H1 (cell line): ENCODE data around the gene DNAH10. TPM values are rescaled to one million over a fixed set of nuclear protein-coding genes. Genes with fewer than 3 reads are reported as not detected.

Experiments used
- CTCF ChIA-PET: fragments of 300-600 bp; sonication (Branson Sonifier 250); formaldehyde crosslinking; loops from one replicate; lab custom pipeline; 2021; ENCODE audit not compliant: partially characterized antibody; lab: Charles Lee
- POLR2A ChIA-PET: fragments of 300-600 bp; sonication (Branson Sonifier 250); formaldehyde crosslinking; loops from one replicate; lab custom pipeline; 2021; ENCODE audit warnings: inconsistent platforms; ENCODE audit not compliant: partially characterized antibody; lab: Charles Lee
- DNase-seq, 2 experiments: peaks; one replicate each; pipeline versions ENCODE4 v3.0.0 to v3.0.0-alpha.2; 2010 to 2022; ENCODE audit warnings: low spot score in 2 of 2, low read depth in 1 of 2, mixed read lengths in 1 of 2
- FAIRE-seq: peaks from 2 replicates; lab custom pipeline; 2011; peaks lifted over from hg19 to GRCh38; lab: Jason Lieb, UNC
- H2AFZ ChIP-seq: 2 replicates; pipeline ENCODE4 v1.8.1; 2012; ENCODE audit warnings: low read length, inconsistent platforms
- H2AK5ac ChIP-seq: 2 replicates; pipeline ENCODE4 v1.6.1; 2013; ENCODE audit warnings: low read depth, low read length
- H2BK120ac ChIP-seq: replicated peaks from 2 replicates; pipeline ENCODE3; 2013; ENCODE audit warnings: low read depth, low read length, inconsistent platforms
- H2BK12ac ChIP-seq: 2 replicates; pipeline ENCODE4 v1.6.1; 2013; ENCODE audit warnings: low read depth, low read length
- H2BK15ac ChIP-seq: 2 replicates; pipeline ENCODE4 v1.6.1; 2013; ENCODE audit warnings: low read length
- H2BK20ac ChIP-seq: 2 replicates; pipeline ENCODE4 v1.6.1; 2013; ENCODE audit warnings: low read length
- H2BK5ac ChIP-seq: 2 replicates; pipeline ENCODE4 v1.6.1; 2013; ENCODE audit warnings: low read depth, low read length
- H3K14ac ChIP-seq: 2 replicates; pipeline ENCODE4 v1.6.1; 2013; ENCODE audit warnings: inconsistent platforms; ENCODE audit not compliant: insufficient read length
- H3K18ac ChIP-seq: 2 replicates; pipeline ENCODE4 v1.6.1; 2013; ENCODE audit warnings: low read length; ENCODE audit errors: extremely low read depth
- H3K23ac ChIP-seq: 2 replicates; pipeline ENCODE4 v1.6.1; 2013; ENCODE audit warnings: inconsistent platforms; ENCODE audit not compliant: insufficient read length
- H3K23me2 ChIP-seq: 2 replicates; pipeline ENCODE4 v1.6.1; 2013; ENCODE audit warnings: low read depth, low read length
- H3K27ac ChIP-seq: 2 replicates; pipeline ENCODE4 v1.6.1; 2011; ENCODE audit warnings: low read depth, low read length, inconsistent platforms
- H3K27me3 ChIP-seq, 4 experiments: replicated peaks in 1 of 4; 1 replicate in 1 of 4; 2 replicates in 3 of 4; pipeline versions ENCODE4 v1.6.1 to v1.8.1; 2011 to 2013; ENCODE audit warnings: low read length in 3 of 4, mild to moderate bottlenecking in 3 of 4, inconsistent platforms in 2 of 4, mixed read lengths in 2 of 4, moderate library complexity in 1 of 4; ENCODE audit not compliant: control insufficient read depth in 3 of 4, insufficient read depth in 3 of 4; ENCODE audit errors: extremely low read depth in 1 of 4
- H3K36me3 ChIP-seq, 4 experiments: 2 replicates each; pipeline versions ENCODE4 v1.6.1 to v1.8.1; 2011 to 2013; ENCODE audit warnings: mild to moderate bottlenecking in 4 of 4, low read length in 3 of 4, moderate library complexity in 2 of 4, control low read depth in 1 of 4, inconsistent platforms in 1 of 4; ENCODE audit not compliant: insufficient read depth in 4 of 4, control insufficient read depth in 2 of 4
- H3K4ac ChIP-seq: replicated peaks from 2 replicates; pipeline ENCODE3; 2013; ENCODE audit warnings: low read length, low read depth, mixed read lengths, inconsistent platforms; ENCODE audit not compliant: insufficient read length
- H3K4me1 ChIP-seq, 4 experiments: replicated peaks in 1 of 4; 1 replicate in 1 of 4; 2 replicates in 3 of 4; pipeline versions ENCODE4 v1.6.1 to v1.8.1; 2011 to 2013; ENCODE audit warnings: low read length in 3 of 4, inconsistent platforms in 2 of 4, mixed read lengths in 1 of 4; ENCODE audit not compliant: insufficient read depth in 4 of 4, control insufficient read depth in 3 of 4
- H3K4me2 ChIP-seq, 2 experiments: 2 replicates each; pipeline versions ENCODE4 v1.6.1 to v1.8.1; 2011 to 2013; ENCODE audit warnings: low read depth in 2 of 2, low read length in 2 of 2, control low read depth in 1 of 2, inconsistent platforms in 1 of 2, mild to moderate bottlenecking in 1 of 2; ENCODE audit not compliant: insufficient read depth in 1 of 2
- H3K4me3 ChIP-seq, 4 experiments: fragments of 200-600, 300-600 bp in 1 of 4; sonication (generic), shearing (Covaris generic), sonication (Bioruptor Twin) in 1 of 4; 2 replicates each; pipeline versions ENCODE4 v1.5.1 to v1.8.1; 2011 to 2016; ENCODE audit warnings: low read length in 4 of 4, low read depth in 3 of 4, control low read depth in 2 of 4, inconsistent platforms in 2 of 4, mild to moderate bottlenecking in 2 of 4, mixed read lengths in 1 of 4, moderate library complexity in 1 of 4; ENCODE audit not compliant: insufficient read depth in 2 of 4; ENCODE audit errors: extremely low read depth in 1 of 4
- H3K56ac ChIP-seq: replicated peaks from 2 replicates; pipeline ENCODE3; 2013; ENCODE audit warnings: low read depth, mild to moderate bottlenecking, mixed read lengths, low read length, inconsistent platforms; ENCODE audit not compliant: insufficient read length
- H3K79me1 ChIP-seq: 2 replicates; pipeline ENCODE4 v1.6.1; 2013; ENCODE audit warnings: low read depth, low read length, control low read depth
- H3K79me2 ChIP-seq, 2 experiments: 2 replicates each; pipeline versions ENCODE4 v1.6.1 to v1.8.1; 2012 to 2013; ENCODE audit warnings: low read length in 2 of 2, mild to moderate bottlenecking in 2 of 2, inconsistent platforms in 1 of 2; ENCODE audit not compliant: insufficient read depth in 2 of 2, control insufficient read depth in 1 of 2
- H3K9ac ChIP-seq, 4 experiments: replicated peaks in 1 of 4; 1 replicate in 1 of 4; 2 replicates in 3 of 4; pipeline versions ENCODE4 v1.6.1 to v1.8.1; 2011 to 2013; ENCODE audit warnings: low read depth in 3 of 4, low read length in 3 of 4, control low read depth in 2 of 4, mild to moderate bottlenecking in 2 of 4, moderate library complexity in 2 of 4, inconsistent platforms in 1 of 4; ENCODE audit errors: extremely low read depth in 1 of 4
- H3K9me3 ChIP-seq, 2 experiments: 2 replicates each; pipeline versions ENCODE4 v1.6.1 to v1.8.1; 2012 to 2013; ENCODE audit warnings: mild to moderate bottlenecking in 2 of 2, moderate library complexity in 2 of 2, control low read depth in 1 of 2, inconsistent platforms in 1 of 2, low read depth in 1 of 2, low read length in 1 of 2, mixed read lengths in 1 of 2; ENCODE audit not compliant: insufficient read depth in 2 of 2
- H4K20me1 ChIP-seq, 2 experiments: replicated peaks in 1 of 2; 2 replicates each; pipeline versions ENCODE3 to v1.8.1; 2011 to 2013; ENCODE audit warnings: inconsistent platforms in 2 of 2, low read length in 2 of 2, mild to moderate bottlenecking in 1 of 2; ENCODE audit not compliant: insufficient read depth in 2 of 2, control insufficient read depth in 1 of 2
- H4K5ac ChIP-seq: 2 replicates; pipeline ENCODE4 v1.6.1; 2013; ENCODE audit warnings: low read length, low read depth, mixed read lengths, inconsistent platforms; ENCODE audit not compliant: insufficient read length
- H4K8ac ChIP-seq: 2 replicates; pipeline ENCODE4 v1.8.0; 2013; ENCODE audit warnings: mild to moderate bottlenecking, moderate library complexity, low read length, inconsistent platforms; ENCODE audit not compliant: insufficient read depth; ENCODE audit errors: extremely low read depth
- H4K91ac ChIP-seq: replicated peaks from 2 replicates; pipeline ENCODE3; 2013; ENCODE audit warnings: low read length, mixed read lengths, inconsistent platforms; ENCODE audit not compliant: insufficient read length
- HDAC6 ChIP-seq: IDR thresholded peaks from one replicate; pipeline ENCODE4 v1.7.1; 2012; ENCODE audit warnings: low read depth, mild to moderate bottlenecking, inconsistent platforms, low read length, moderate library complexity
- POLR2AphosphoS5 ChIP-seq: IDR thresholded peaks from 2 replicates; pipeline ENCODE4 v1.6.1; 2011; ENCODE audit warnings: low read depth, low read length
- WGBS, 2 experiments: shearing (Covaris generic) in 1 of 2; methylation state at CpG; one replicate each; pipeline versions ENCODE4 v1.1.6 to v1.1.7; 2013 to 2015; ENCODE audit warnings: low lambda C conversion rate in 2 of 2, mixed read lengths in 2 of 2, inconsistent platforms in 1 of 2, low coverage in 1 of 2, missing lambda C conversion rate in 1 of 2; ENCODE audit not compliant: insufficient replicate concordance in 2 of 2, insufficient coverage in 1 of 2, insufficient read length in 1 of 2; ENCODE audit errors: extremely low coverage in 1 of 2, missing lambda C conversion rate in 1 of 2; 5-methylcytosine and 5-hydroxymethylcytosine counted together
- polyA plus RNA-seq, 7 experiments: library from polyadenylated mRNA; depleted of rRNA in 3 of 7; stranded (reverse) in 5 of 7; unstranded in 2 of 7; fragments of >200 nt in 5 of 7; fragments of 200-250 nt in 2 of 7; gene quantifications; 1 replicate in 5 of 7; 2 replicates in 1 of 7; 4 replicates in 1 of 7; pipeline versions ENCODE4 v1.2.1 to v1.2.3, GENCODE V29; 2011 to 2013; ENCODE audit warnings: missing spikeins in 2 of 7, mixed read lengths in 2 of 7
- total RNA-seq: library from RNA; stranded (reverse); fragmentation: NEBNext Ultra II Directional; extraction: Animal tissue kit (Norgen Biotek cat#: 25700); gene quantifications from 2 replicates; pipeline ENCODE4 v1.2.1, GENCODE V29; 2021

DNAH10 gene
- total and polyA plus RNA-seq, 2 of the 8 experiments (the other 6 are each of a cell fraction or from before 2014, with no cell fraction given): 0.02 to 0.24 TPM

GRCh38 chr12:123713823-123714585 lies 48.1 kb upstream of the DNAH10 start:
- ChIA-PET POLR2A (interaction anchor here (1.2 to 5.2 kb wide), 4 partner anchors 10 to 113 kb away, joined by 3 to 24 read pairs (median 12); no protein-coding TSS in a partner anchor), CTCF (interaction anchor here (1.1 kb wide), 1 partner anchor 48 kb away, joined by 3 read pairs; no protein-coding TSS in a partner anchor)
- Histone ChIP-seq H3K27me3 (no peaks in the 10 kb centered on the region; a peak in 1 of 7 replicates), H3K9ac (peak overlapping the region in 1 of 4 experiments; percentile 18; a peak in 1 of 7 replicates), H2AK5ac (no peak overlapping the region), H3K4me1 (peaks cover 0 to 9% (median 3%) of the 10 kb centered on the region in 4 experiments; a peak in 5 of 7 replicates), H3K23ac (no peak overlapping the region), H3K9me3 (no peaks in the 10 kb centered on the region), H3K79me1 (peaks cover 5% of the 10 kb centered on the region; the same call in 1 of the 2 replicates), H3K4me3 (peak overlapping the region in 2 of 4 experiments; percentile 76 to 83; a peak in 5 of 8 replicates), H2BK15ac (no peak overlapping the region), H3K36me3 (peaks cover 0 to 6% (median 0%) of the 10 kb centered on the region in 4 experiments; a peak in 1 of 8 replicates), H4K91ac (no peak overlapping the region), H2BK20ac (no peak overlapping the region), H2BK120ac (no peak overlapping the region), H2BK5ac (no peak overlapping the region), H2AFZ (no peak overlapping the region), H3K23me2 (peaks cover 13% of the 10 kb centered on the region; the same call in 1 of the 2 replicates), H2BK12ac (no peak overlapping the region), H4K20me1 (peaks cover 4 to 10% of the 10 kb centered on the region in 2 experiments), H3K18ac (no peak overlapping the region), H3K56ac (no peak overlapping the region), H3K27ac (no peak overlapping the region), H4K8ac (no peak overlapping the region), H4K5ac (no peak overlapping the region), H3K79me2 (peaks cover 11 to 51% of the 10 kb centered on the region in 2 experiments), H3K14ac (no peak overlapping the region), H3K4ac (no peak overlapping the region), H3K4me2 (peak overlapping the region; percentile 73 to 90; a peak in 2 of 4 replicates)
- no peak for TF ChIP-seq HDAC6
- TF ChIP-seq POLR2AphosphoS5: peak; percentile 12; the same call in 1 of the 2 replicates
- FAIRE-seq (no peak), DNase-seq (no peak)
- WGBS, 2 experiments: 85% methylated on average over 10 of the region's 10 CpGs; no CpG with 5 or more reads in 1 of the 2 experiments
